HEK293T (cell line): Measurements from ENCODE around the gene ACKR1.

Experiments
- CTCF ChIA-PET: fragments of 350-600 bp; formaldehyde crosslinking; extraction: SDS; loops from one replicate; lab custom pipeline; 2021; ENCODE audit warnings: antibody characterized with exemption, inconsistent platforms; lab: Yijun Ruan, JAX
- POLR2A ChIA-PET: fragments of 350-600 bp; formaldehyde crosslinking; extraction: SDS; loops from one replicate; lab custom pipeline; 2020; ENCODE audit warnings: antibody characterized with exemption, inconsistent platforms; lab: Yijun Ruan, JAX
- DNase-seq: peaks from one replicate; pipeline ENCODE4 v3.0.0; 2012; ENCODE audit warnings: mixed read lengths; ENCODE audit errors: extremely low spot score
- ARNT ChIP-seq: fragments of 450-650 bp; IDR thresholded peaks from 2 replicates; pipeline ENCODE4 v1.6.1; 2017; ENCODE audit warnings: mild to moderate bottlenecking
- BHLHE40 ChIP-seq: fragments of 450-650 bp; IDR thresholded peaks from 2 replicates; pipeline ENCODE4 v1.6.1; 2016; ENCODE audit warnings: mild to moderate bottlenecking, moderate library complexity, borderline replicate concordance
- CTBP1 ChIP-seq: fragments of 450-650 bp; IDR thresholded peaks from 2 replicates; pipeline ENCODE4 v1.6.1; 2016; ENCODE audit warnings: borderline replicate concordance
- ELF4 ChIP-seq: fragments of 450-650 bp; IDR thresholded peaks from 2 replicates; pipeline ENCODE4 v1.6.1; 2017; ENCODE audit warnings: antibody characterized with exemption
- FOXA1 ChIP-seq: fragments of 450-650 bp; IDR thresholded peaks from 2 replicates; pipeline ENCODE4 v1.6.1; 2016; ENCODE audit warnings: mild to moderate bottlenecking
- FOXK2 ChIP-seq: fragments of 450-650 bp; IDR thresholded peaks from 2 replicates; pipeline ENCODE4 v1.6.1; 2016; ENCODE audit warnings: mild to moderate bottlenecking
- FOXM1 ChIP-seq: fragments of 450-650 bp; IDR thresholded peaks from 2 replicates; pipeline ENCODE4 v1.6.1; 2017; ENCODE audit warnings: mild to moderate bottlenecking, borderline replicate concordance
- HDGF ChIP-seq: fragments of 450-650 bp; IDR thresholded peaks from 2 replicates; pipeline ENCODE4 v1.6.1; 2017; ENCODE audit warnings: antibody characterized with exemption, borderline replicate concordance
- L3MBTL2 ChIP-seq: fragments of 450-650 bp; conservative IDR thresholded peaks from 2 replicates; pipeline ENCODE4 v1.6.1; 2016; ENCODE audit warnings: mild to moderate bottlenecking
- LEF1 ChIP-seq: fragments of 450-650 bp; IDR thresholded peaks from 2 replicates; pipeline ENCODE4 v1.6.1; 2017; ENCODE audit warnings: mild to moderate bottlenecking, borderline replicate concordance
- NFRKB ChIP-seq: fragments of 450-650 bp; IDR thresholded peaks from 2 replicates; pipeline ENCODE4 v1.6.1; 2016; ENCODE audit warnings: mild to moderate bottlenecking, moderate library complexity
- PKNOX1 ChIP-seq: fragments of 450-650 bp; IDR thresholded peaks from 2 replicates; pipeline ENCODE4 v1.6.1; 2016
- SP1 ChIP-seq: fragments of 450-650 bp; IDR thresholded peaks from 2 replicates; pipeline ENCODE4 v1.6.1; 2017
- SUZ12 ChIP-seq: fragments of 450-650 bp; IDR thresholded peaks from 2 replicates; pipeline ENCODE4 v1.6.1; 2016; ENCODE audit warnings: mild to moderate bottlenecking
- TARDBP ChIP-seq: fragments of 450-650 bp; IDR thresholded peaks from 2 replicates; pipeline ENCODE4 v1.6.1; 2016
- ZNF384 ChIP-seq: fragments of 450-650 bp; IDR thresholded peaks from 2 replicates; pipeline ENCODE4 v1.6.1; 2016

ACKR1 gene, protein sequence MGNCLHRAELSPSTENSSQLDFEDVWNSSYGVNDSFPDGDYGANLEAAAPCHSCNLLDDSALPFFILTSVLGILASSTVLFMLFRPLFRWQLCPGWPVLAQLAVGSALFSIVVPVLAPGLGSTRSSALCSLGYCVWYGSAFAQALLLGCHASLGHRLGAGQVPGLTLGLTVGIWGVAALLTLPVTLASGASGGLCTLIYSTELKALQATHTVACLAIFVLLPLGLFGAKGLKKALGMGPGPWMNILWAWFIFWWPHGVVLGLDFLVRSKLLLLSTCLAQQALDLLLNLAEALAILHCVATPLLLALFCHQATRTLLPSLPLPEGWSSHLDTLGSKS

DNA sequence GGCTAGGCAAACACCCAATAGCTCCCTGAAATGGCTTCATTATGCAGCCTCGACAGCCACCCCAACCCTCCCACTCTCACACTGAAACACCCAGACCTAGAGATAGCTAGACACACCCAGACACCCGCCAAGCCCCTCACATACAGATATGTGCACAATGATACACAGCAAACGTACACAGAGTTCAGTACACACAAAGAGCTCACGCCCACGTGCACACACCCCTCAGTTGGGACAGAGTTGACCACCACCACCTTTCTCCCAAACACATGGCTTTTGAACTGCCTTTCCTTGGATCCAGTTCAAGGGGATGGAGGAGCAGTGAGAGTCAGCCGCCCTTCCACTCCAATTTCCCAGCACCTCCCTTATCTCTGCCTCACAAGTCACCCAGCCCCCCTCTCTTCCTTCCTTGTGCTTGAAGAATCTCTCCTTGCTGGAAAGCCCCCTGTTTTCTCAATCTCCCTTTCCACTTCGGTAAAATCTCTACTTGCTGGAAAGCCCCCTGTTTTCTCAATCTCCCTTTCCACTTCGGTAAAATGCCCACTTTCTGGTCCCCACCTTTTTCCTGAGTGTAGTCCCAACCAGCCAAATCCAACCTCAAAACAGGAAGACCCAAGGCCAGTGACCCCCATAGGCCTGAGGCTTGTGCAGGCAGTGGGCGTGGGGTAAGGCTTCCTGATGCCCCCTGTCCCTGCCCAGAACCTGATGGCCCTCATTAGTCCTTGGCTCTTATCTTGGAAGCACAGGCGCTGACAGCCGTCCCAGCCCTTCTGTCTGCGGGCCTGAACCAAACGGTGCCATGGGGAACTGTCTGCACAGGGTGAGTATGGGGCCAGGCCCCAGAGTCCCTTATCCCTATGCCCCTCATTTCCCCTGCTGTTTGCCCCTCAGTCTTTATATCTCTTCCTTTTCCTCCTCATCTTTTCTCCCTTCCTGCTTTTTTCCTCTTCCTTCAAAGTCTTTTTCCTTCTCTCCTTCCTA is at the start of gene ACKR1:
Gene ACKR1, plus strand, starts transcription at position 715 of the 981 bp plus-strand sequence. Its CDS starts 85 bp downstream, at position 800.
- no peak for DNase-seq
- POLR2A ChIA-PET = no interaction called here
- TF ChIP-seq NFRKB (no peak), ARNT (no peak), TARDBP (no peak), FOXA1 (no peak), CTBP1 (no peak), BHLHE40 (no peak), FOXK2 (no peak), L3MBTL2 (no peak), HDGF (no peak), SP1 (no peak), ZNF384 (no peak)
- CTCF ChIA-PET = no interaction called here

GRCh38 chr1:159161001-159161718 is 43.5 kb upstream of the ACKR1 start:
- ChIA-PET CTCF (interaction anchor here (0.6 to 1.0 kb wide), 4 partner anchors 50 to 1125 kb away, joined by 3 to 8 read pairs (median 4); no protein-coding TSS in a partner anchor), POLR2A (no interaction called here)
- peak; percentile 80 for DNase-seq

GRCh38 chr1:159161719-159162026 is 43.0 kb upstream of the ACKR1 start:
- no peak for DNase-seq
- ChIA-PET CTCF (interaction anchor here (0.6 to 1.0 kb wide), 3 partner anchors 49 to 846 kb away, joined by 3 to 8 read pairs (median 6); no protein-coding TSS in a partner anchor), POLR2A (no interaction called here)
- TF ChIP-seq HDGF = no peak
- TF ChIP-seq FOXA1 = no peak
- no peak for TF ChIP-seq SUZ12
- TF ChIP-seq ARNT = no peak
- no peak for TF ChIP-seq PKNOX1
- TF ChIP-seq FOXM1 = no peak
- no peak for TF ChIP-seq CTBP1
- no peak for TF ChIP-seq FOXK2
- no peak for TF ChIP-seq SP1
- TF ChIP-seq TARDBP = no peak
- TF ChIP-seq ZNF384 = no peak
- no peak for TF ChIP-seq BHLHE40
- no peak for TF ChIP-seq LEF1
- no peak for TF ChIP-seq L3MBTL2
- no peak for TF ChIP-seq NFRKB
- no peak for TF ChIP-seq ELF4

More at GRCh38 chr1:159161001-159161718, 43.5 kb upstream of the ACKR1 start:
- no peak for TF ChIP-seq ELF4
- TF ChIP-seq SUZ12 = no peak
- TF ChIP-seq TARDBP = no peak
- TF ChIP-seq PKNOX1 = no peak
- TF ChIP-seq CTBP1 = no peak
- no peak for TF ChIP-seq SP1
- no peak for TF ChIP-seq FOXM1
- TF ChIP-seq HDGF = no peak
- no peak for TF ChIP-seq FOXA1
- no peak for TF ChIP-seq L3MBTL2

- CTCF ChIA-PET = interaction anchor here (1.0 to 1.2 kb wide), 2 partner anchors 35 to 48 kb away, joined by 4 to 8 read pairs; no protein-coding TSS in a partner anchor
- no peak for DNase-seq
- POLR2A ChIA-PET = no interaction called here
- TF ChIP-seq FOXK2 = no peak
- no peak for TF ChIP-seq SP1
- no peak for TF ChIP-seq CTBP1
- TF ChIP-seq HDGF = no peak
- TF ChIP-seq LEF1 = no peak
- TF ChIP-seq ZNF384 = no peak
- TF ChIP-seq FOXA1 = no peak
- TF ChIP-seq NFRKB = no peak
- TF ChIP-seq SUZ12 = no peak
- TF ChIP-seq L3MBTL2 = no peak
- TF ChIP-seq ELF4 = no peak
- TF ChIP-seq TARDBP = no peak
- no peak for TF ChIP-seq BHLHE40
- no peak for TF ChIP-seq PKNOX1
Observed at GRCh38 chr1:159162516-159163265, 42.0 kb upstream of the ACKR1 start.
